Superior temporal gyrus (tissue), 1 donor: ENCODE results near the gene CFP.

Experiments used
- DNase-seq: peaks from one replicate; pipeline ENCODE4 v3.0.0-alpha.2; 2016; ENCODE audit errors: extremely low spot score

Gene CFP

GRCh38 chrX:47574076-47574546 lies 55.6 kb downstream of the CFP start:
- DNase-seq, result no peak

GRCh38 chrX:47573341-47574075 lies 56.2 kb downstream of the CFP start:
- DNase-seq, result no peak
